ENCODE results near the gene RAB27A.
"Not testable (repeated sequence)": the region's sequence is repeated elsewhere in the genome, so short reads cannot be mapped to it uniquely, and the experiment has no call there.

RAB27A gene

GRCh38 chr15:55281517-55282228, 7.9 kb downstream of the RAB27A start:
- DNase-seq: no peak

- not testable (repeated sequence) for DNase-seq
Measured at GRCh38 chr15:55280589-55280988, 9.0 kb downstream of the RAB27A start.

DNA sequence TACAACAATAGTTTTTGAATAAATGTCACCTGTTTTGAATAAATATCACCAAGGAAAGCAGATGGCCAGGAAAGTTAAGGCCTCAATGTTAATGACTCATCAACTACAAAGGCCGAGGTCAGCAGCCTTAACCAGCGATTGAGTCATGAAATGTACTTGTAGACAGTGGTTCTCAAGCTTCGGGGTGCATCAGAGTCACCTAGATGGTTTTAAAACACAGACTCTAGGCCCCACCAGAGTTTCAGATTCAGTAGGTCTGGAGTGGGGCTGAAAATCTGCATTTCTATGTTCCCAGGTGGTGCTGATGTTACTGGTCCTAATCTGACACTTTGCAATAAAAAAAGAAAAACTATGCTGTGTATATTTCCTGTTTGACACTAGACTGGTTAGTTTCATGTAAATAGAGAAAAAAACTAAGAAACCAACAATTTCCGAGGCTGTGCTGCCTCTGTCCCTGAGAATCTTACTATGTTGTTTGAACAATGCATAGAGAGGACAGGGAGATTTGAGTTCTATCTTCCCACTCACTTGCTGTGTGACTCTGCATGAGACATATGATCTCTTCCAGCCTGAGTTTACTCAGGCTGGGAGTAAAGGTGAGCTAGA, 9.8 kb downstream of the RAB27A start:
- DNase-seq: peak; percentile 19 to 59

GRCh38 chr15:55279100-55279745, 10.4 kb downstream of the RAB27A start:
- DNase-seq: no peak

GRCh38 chr15:55277715-55278114, 11.9 kb downstream of the RAB27A start:
- no peak for DNase-seq

DNA sequence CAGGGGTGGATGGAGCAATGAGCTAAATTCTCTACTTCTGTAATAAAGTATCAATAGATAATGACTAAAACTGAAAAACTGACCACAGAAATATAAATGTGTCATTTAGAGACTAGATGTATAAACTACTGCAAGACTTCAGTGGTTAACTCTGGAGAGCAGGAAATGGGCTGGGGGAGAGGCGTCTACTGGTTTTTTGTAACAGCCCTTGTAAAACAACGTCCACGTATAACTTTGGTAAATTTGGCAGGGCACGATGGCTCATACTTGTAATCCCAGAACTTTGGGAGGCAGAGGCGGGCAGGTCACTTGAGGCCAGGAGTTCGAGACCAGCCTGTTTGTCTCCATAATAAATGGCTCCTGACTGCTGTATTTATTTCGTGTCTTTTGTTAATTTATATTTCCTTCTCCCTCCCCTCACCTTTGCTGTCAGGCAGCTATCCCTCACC, 12.5 kb downstream of the RAB27A start:
- DNase-seq: peak in 1 of 2 experiments; percentile 23

DNA sequence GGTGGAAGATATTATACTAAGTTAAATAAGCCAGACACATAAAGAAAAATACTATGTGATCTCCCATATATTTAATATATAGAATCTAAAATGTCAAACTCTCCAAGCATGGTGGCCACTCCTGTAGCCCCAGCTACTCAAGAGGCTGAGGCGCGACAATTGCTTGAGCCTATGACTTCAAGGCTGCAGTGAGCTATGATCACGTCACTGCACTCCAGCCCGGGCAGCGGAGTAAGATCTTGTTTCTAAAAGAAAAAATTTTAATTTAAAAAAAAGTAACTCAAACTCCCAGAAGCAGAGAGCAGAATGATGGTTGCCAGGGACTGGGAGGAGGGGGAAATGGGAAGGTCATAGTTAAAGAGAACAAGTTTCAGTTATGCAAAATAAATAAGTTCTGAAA, 13.3 kb downstream of the RAB27A start:
- DNase-seq: no peak

DNA sequence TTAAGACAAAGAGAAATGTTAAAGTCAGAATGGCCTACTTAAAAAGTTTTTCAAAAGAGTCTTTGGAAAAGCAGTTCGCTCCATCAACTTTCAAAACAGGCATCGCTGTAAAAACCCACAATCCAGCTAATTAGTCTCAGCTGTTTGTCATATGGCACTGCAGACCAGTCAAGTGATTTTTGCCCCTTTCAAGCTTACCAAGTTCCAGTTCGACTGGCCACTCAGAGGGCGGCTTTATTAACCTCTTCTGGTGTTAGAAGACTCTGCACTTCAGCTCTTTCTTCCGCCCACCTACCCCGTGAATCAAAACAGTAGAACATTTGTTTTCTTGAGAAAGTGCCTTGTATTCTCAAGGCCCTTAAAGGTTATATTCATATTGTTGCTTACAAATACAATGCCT, 19.3 kb downstream of the RAB27A start:
- no peak for DNase-seq

DNA sequence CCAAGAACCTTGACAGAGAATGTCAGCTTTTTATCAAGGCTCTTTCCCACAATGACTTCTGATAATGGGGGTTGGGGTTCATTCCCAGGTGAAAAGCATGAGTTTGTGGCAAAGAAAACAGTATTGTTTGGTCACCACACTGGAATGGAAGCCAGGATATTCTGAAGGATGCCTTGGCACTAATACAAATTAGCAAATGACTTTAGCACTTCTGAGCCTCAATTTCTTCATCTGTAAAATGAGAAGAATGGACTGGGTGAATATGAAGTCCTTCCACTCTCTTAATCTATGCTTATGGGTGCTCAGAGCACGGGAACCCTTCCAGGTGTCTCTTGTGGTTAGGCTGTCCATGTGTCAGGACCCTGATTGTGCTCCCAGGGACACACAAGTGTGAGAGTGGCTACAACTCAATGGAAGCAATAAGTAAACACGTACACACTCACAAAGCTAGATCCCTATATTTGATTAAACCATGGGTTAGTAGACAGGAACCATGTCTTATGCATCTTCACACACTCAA, 21.4 kb downstream of the RAB27A start:
- no peak for DNase-seq

GRCh38 chr15:55267401-55268175, 22.0 kb downstream of the RAB27A start:
- peak; percentile 29 to 52 for DNase-seq

DNA sequence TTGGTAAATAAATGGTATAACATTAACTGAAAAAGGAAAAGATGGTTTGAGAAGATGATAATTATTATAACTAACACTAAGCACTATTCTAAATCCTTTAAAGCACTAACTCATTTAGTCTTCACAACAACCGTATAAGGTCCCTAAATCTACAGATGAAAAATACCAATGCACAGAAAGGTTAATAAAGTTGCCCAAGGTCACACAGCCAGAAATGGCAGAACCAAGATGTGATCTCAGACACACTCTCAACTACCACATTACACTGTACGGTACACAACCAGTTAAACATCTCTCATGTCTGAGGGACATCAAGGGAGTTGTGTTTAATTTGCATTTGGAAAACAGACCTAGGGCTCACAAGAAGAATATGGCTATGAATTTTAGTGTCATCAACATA, 23.1 kb downstream of the RAB27A start:
- DNase-seq: no peak

GRCh38 chr15:55260562-55261131, 29.0 kb downstream of the RAB27A start:
- DNase-seq: no peak

- DNase-seq: no peak
Measured at GRCh38 chr15:55257938-55258337, 31.7 kb downstream of the RAB27A start.

GRCh38 chr15:55257012-55257670, 32.5 kb downstream of the RAB27A start:
- DNase-seq: no peak

- DNase-seq: no peak
Measured at GRCh38 chr15:55256281-55257011, 33.2 kb downstream of the RAB27A start.

GRCh38 chr15:55255714-55256113, 33.9 kb downstream of the RAB27A start:
- no peak for DNase-seq

- DNase-seq: no peak
Measured at GRCh38 chr15:55254916-55255679, 34.5 kb downstream of the RAB27A start.

- no peak for DNase-seq
Measured at GRCh38 chr15:55253580-55253979, 36.0 kb downstream of the RAB27A start.

DNA sequence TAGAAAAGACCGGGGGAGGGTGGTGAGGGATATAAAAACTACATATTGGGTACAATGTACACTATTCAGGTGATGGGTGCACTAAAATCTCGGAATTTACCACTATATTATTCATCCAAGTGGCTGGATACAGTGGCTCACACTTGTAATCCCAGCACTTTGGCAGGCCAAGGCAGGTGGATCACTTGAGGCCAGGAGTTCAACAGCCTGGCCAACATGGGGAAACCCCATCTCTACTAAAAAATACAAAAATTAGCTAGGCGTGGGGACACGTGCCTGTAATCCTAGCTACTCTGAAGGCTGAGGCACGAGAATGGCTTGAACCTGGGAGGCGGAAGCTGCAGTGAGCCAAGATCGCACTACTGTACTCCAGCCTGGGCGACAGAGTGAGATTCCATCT, 37.4 kb downstream of the RAB27A start:
- not testable (repeated sequence) for DNase-seq

- DNase-seq: no peak
Measured at GRCh38 chr15:55250941-55251340, 38.7 kb downstream of the RAB27A start.

DNA sequence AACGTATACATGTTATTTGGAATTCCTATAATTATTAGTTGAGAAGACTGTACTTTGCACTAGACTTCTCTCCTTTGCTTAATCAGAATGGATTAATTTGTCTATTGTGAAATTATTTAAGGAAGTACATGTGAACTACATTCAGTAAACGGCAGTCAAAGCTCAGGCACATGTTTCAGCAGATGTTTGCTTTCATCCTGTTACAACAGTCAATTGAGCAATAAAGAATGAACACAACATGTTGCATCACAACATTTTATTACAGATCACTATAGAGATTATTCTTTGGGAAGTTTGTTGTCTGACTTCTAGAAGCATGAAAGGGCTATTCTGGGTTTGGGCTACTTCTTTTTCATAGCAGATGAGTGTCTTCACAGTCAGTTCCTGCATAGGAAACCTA, 39.2 kb downstream of the RAB27A start:
- no peak for DNase-seq
